ENCODE results near the gene ARHGAP5.

Gene ARHGAP5

GRCh38 chr14:32183151-32184058, 106.3 kb downstream of the ARHGAP5 start:
- no peak for TF ChIP-seq ZFP3 (CRISPR knock-in tag; IDR thresholded peaks at IDR 0.05)
- no peak for TF ChIP-seq ZFP30 (CRISPR knock-in tag; IDR thresholded peaks at IDR 0.05)
- TF ChIP-seq ZNF8 (CRISPR knock-in tag; IDR thresholded peaks at IDR 0.05): no peak
- TF ChIP-seq CSDC2 (CRISPR knock-in tag; IDR thresholded peaks at IDR 0.05): no peak
- TF ChIP-seq CREB5 (CRISPR knock-in tag; IDR thresholded peaks at IDR 0.05; ENCODE audit: low read depth): no peak
- no peak for TF ChIP-seq POU6F1 (CRISPR knock-in tag; IDR thresholded peaks at IDR 0.05; ENCODE audit: borderline replicate concordance, low read depth)
- no peak for TF ChIP-seq BACH2 (CRISPR knock-in tag; IDR thresholded peaks at IDR 0.05; ENCODE audit: borderline replicate concordance)
- TF ChIP-seq ESRRG (CRISPR knock-in tag; IDR thresholded peaks at IDR 0.05): no peak
- TF ChIP-seq ARNTL (CRISPR knock-in tag; IDR thresholded peaks at IDR 0.05; ENCODE audit: borderline replicate concordance, low read depth): no peak
- TF ChIP-seq PATZ1 (CRISPR knock-in tag; IDR thresholded peaks at IDR 0.05; ENCODE audit: borderline replicate concordance): no peak
- TF ChIP-seq ZNF70 (CRISPR knock-in tag; IDR thresholded peaks at IDR 0.05): no peak
- no peak for TF ChIP-seq GLIS3 (CRISPR knock-in tag; IDR thresholded peaks at IDR 0.05)
- TF ChIP-seq RARB (CRISPR knock-in tag; IDR thresholded peaks at IDR 0.05): no peak
- TF ChIP-seq SNAI2 (CRISPR knock-in tag; IDR thresholded peaks at IDR 0.05): no peak
- no peak for TF ChIP-seq OSR1 (CRISPR knock-in tag; IDR thresholded peaks at IDR 0.05)
- no peak for TF ChIP-seq ZNF565 (CRISPR knock-in tag; conservative IDR thresholded peaks at IDR 0.05; ENCODE audit: low read depth)
- TF ChIP-seq TSHZ2 (CRISPR knock-in tag; IDR thresholded peaks at IDR 0.05): no peak
- no peak for TF ChIP-seq ISL1 (CRISPR knock-in tag; IDR thresholded peaks at IDR 0.05)
- ATAC-seq: no peak

- TF ChIP-seq CSDC2 (CRISPR knock-in tag; IDR thresholded peaks at IDR 0.05): no peak
- ATAC-seq: no peak
Measured at GRCh38 chr14:32185097-32185496, 108.0 kb downstream of the ARHGAP5 start.

- TF ChIP-seq POU6F1 (CRISPR knock-in tag; IDR thresholded peaks at IDR 0.05; ENCODE audit: borderline replicate concordance, low read depth) (no peak), ZNF8 (CRISPR knock-in tag; IDR thresholded peaks at IDR 0.05) (no peak), BACH2 (CRISPR knock-in tag; IDR thresholded peaks at IDR 0.05; ENCODE audit: borderline replicate concordance) (no peak), ZNF70 (CRISPR knock-in tag; IDR thresholded peaks at IDR 0.05) (no peak), RARB (CRISPR knock-in tag; IDR thresholded peaks at IDR 0.05) (no peak), PPARA (CRISPR knock-in tag; IDR thresholded peaks at IDR 0.05; ENCODE audit: borderline replicate concordance) (no peak), CSRNP3 (CRISPR knock-in tag; IDR thresholded peaks at IDR 0.05) (no peak), ZC3H10 (CRISPR knock-in tag; IDR thresholded peaks at IDR 0.05) (no peak), ESRRG (CRISPR knock-in tag; IDR thresholded peaks at IDR 0.05) (no peak), ZFP30 (CRISPR knock-in tag; IDR thresholded peaks at IDR 0.05) (no peak), PATZ1 (CRISPR knock-in tag; IDR thresholded peaks at IDR 0.05; ENCODE audit: borderline replicate concordance) (no peak)
- ATAC-seq: no peak
Measured at GRCh38 chr14:32186248-32186647, 109.1 kb downstream of the ARHGAP5 start.

Data from SK-N-SH treated with all-trans-retinoic acid at 6 μM for 48 hours (cell line).